ENCODE data around the gene ADAM17.
"Not testable (repeated sequence)": the region's sequence is repeated elsewhere in the genome, so short reads cannot be mapped to it uniquely, and the experiment has no call there.

ADAM17 gene

GRCh38 chr2:9524291-9524690, 31.3 kb downstream of the ADAM17 start:
- DNase-seq (ENCODE audit: low read depth, low spot score), result no peak

- DNase-seq (ENCODE audit: low read depth, low spot score), result no peak
Measured at GRCh38 chr2:9519250-9519649, 36.4 kb downstream of the ADAM17 start.

- DNase-seq (ENCODE audit: low read depth, low spot score), result no peak
Measured at GRCh38 chr2:9518780-9519179, 36.9 kb downstream of the ADAM17 start.

GRCh38 chr2:9518163-9518562, 37.5 kb downstream of the ADAM17 start:
- no peak for DNase-seq (ENCODE audit: low read depth, low spot score)

GRCh38 chr2:9517118-9517782, 38.4 kb downstream of the ADAM17 start:
- no peak for DNase-seq (ENCODE audit: low read depth, low spot score)

- not testable (repeated sequence) for DNase-seq (ENCODE audit: low read depth, low spot score)
Measured at GRCh38 chr2:9513946-9514345, 41.7 kb downstream of the ADAM17 start.

GRCh38 chr2:9508931-9509330, 46.7 kb downstream of the ADAM17 start:
- no peak for DNase-seq (ENCODE audit: low read depth, low spot score)

GRCh38 chr2:9498210-9498609, 57.4 kb downstream of the ADAM17 start:
- no peak for DNase-seq (ENCODE audit: low read depth, low spot score)

GRCh38 chr2:9497017-9497416, 58.6 kb downstream of the ADAM17 start:
- no peak for DNase-seq (ENCODE audit: low read depth, low spot score)

GRCh38 chr2:9494081-9494480, 61.5 kb downstream of the ADAM17 start:
- DNase-seq (ENCODE audit: low read depth, low spot score), result no peak

- DNase-seq (ENCODE audit: low read depth, low spot score), result no peak
Measured at GRCh38 chr2:9493478-9493877, 62.2 kb downstream of the ADAM17 start.

- no peak for DNase-seq (ENCODE audit: low read depth, low spot score)
Measured at GRCh38 chr2:9492927-9493326, 62.7 kb downstream of the ADAM17 start.

GRCh38 chr2:9490789-9491188, 64.8 kb downstream of the ADAM17 start:
- DNase-seq (ENCODE audit: low read depth, low spot score), result no peak

GRCh38 chr2:9488583-9489547, 66.8 kb downstream of the ADAM17 start:
- DNase-seq (ENCODE audit: low read depth, low spot score), result no peak

- DNase-seq (ENCODE audit: low read depth, low spot score), result no peak
Measured at GRCh38 chr2:9484533-9484932, 71.1 kb downstream of the ADAM17 start.

- no peak for DNase-seq (ENCODE audit: low read depth, low spot score)
Measured at GRCh38 chr2:9483107-9483506, 72.5 kb downstream of the ADAM17 start.

- no peak for DNase-seq (ENCODE audit: low read depth, low spot score)
Measured at GRCh38 chr2:9480157-9480556, 75.5 kb downstream of the ADAM17 start.

GRCh38 chr2:9478526-9478925, 77.1 kb downstream of the ADAM17 start:
- DNase-seq (ENCODE audit: low read depth, low spot score), result no peak

- DNase-seq (ENCODE audit: low read depth, low spot score), result no peak
Measured at GRCh38 chr2:9477914-9478313, 77.7 kb downstream of the ADAM17 start.

GRCh38 chr2:9474361-9475057, 81.1 kb downstream of the ADAM17 start, which contains the start of gene IAH1:
Gene IAH1 (plus strand): TSS chr2:9474551. CDS start chr2:9474567, 16 bp downstream.
- DNase-seq (ENCODE audit: low read depth, low spot score), result no peak

GRCh38 chr2:9473985-9474360, 81.7 kb downstream of the ADAM17 start:
- no peak for DNase-seq (ENCODE audit: low read depth, low spot score)

GRCh38 chr2:9473308-9473984, 82.2 kb downstream of the ADAM17 start:
- DNase-seq (ENCODE audit: low read depth, low spot score), result no peak
